Neural progenitor cell (in vitro differentiated cells): ENCODE measurements around the gene PPP1CA. TPM values are rescaled to one million over a fixed set of nuclear protein-coding genes. Genes with fewer than 3 reads are reported as not detected.
A peak's percentile ranks its signal among the peaks of the same experiment; 100 is the strongest.

Source experiments
- DNase-seq: peaks from one replicate; pipeline ENCODE4 v3.0.0-alpha.2; 2016; ENCODE audit warnings: low spot score
- H2AFZ ChIP-seq: fragments of 200-600 bp; sonication (generic); replicated peaks from 2 replicates; pipeline ENCODE4 v1.6.1; 2016; ENCODE audit warnings: antibody characterized with exemption
- H3F3A ChIP-seq: fragments of 200-600 bp; sonication (generic); 2 replicates; pipeline ENCODE4 v1.6.1; 2016; ENCODE audit warnings: antibody characterized with exemption, low read depth
- H3K27ac ChIP-seq: fragments of 200-600 bp; sonication (generic); 2 replicates; pipeline ENCODE4 v1.5.1; 2016; ENCODE audit warnings: mild to moderate bottlenecking
- H3K27me3 ChIP-seq: fragments of 200-600 bp; sonication (generic); 2 replicates; pipeline ENCODE4 v1.6.1; 2016; ENCODE audit warnings: mild to moderate bottlenecking, moderate library complexity
- H3K36me3 ChIP-seq: fragments of 200-600 bp; sonication (generic); 2 replicates; pipeline ENCODE4 v1.5.1; 2016
- H3K4me1 ChIP-seq: fragments of 200-600 bp; sonication (generic); 2 replicates; pipeline ENCODE4 v1.6.1; 2016; ENCODE audit warnings: mixed run types
- H3K4me2 ChIP-seq: fragments of 200-600 bp; sonication (generic); 2 replicates; pipeline ENCODE4 v1.6.1; 2016
- H3K4me3 ChIP-seq: fragments of 200-600 bp; sonication (generic); 2 replicates; pipeline ENCODE4 v1.5.1; 2016
- H3K79me2 ChIP-seq: fragments of 200-600 bp; sonication (generic); 2 replicates; pipeline ENCODE4 v1.6.1; 2016; ENCODE audit warnings: low read depth
- H3K9ac ChIP-seq: fragments of 200-600 bp; sonication (generic); 2 replicates; pipeline ENCODE4 v1.6.1; 2016
- H3K9me3 ChIP-seq: fragments of 200-600 bp; sonication (generic); 2 replicates; pipeline ENCODE4 v1.5.1; 2016; ENCODE audit warnings: low read depth
- H4K20me1 ChIP-seq: fragments of 200-600 bp; sonication (generic); 2 replicates; pipeline ENCODE4 v1.6.1; 2016; ENCODE audit warnings: low read depth
- H3K27ac Mint-ChIP-seq: 3 replicates; pipeline ENCODE4 v1.8.0; 2021; ENCODE audit warnings: mixed read lengths
- H3K27me3 Mint-ChIP-seq: 2 replicates; pipeline ENCODE4 v1.8.0; 2022; ENCODE audit warnings: low read depth, mild to moderate bottlenecking, inconsistent platforms, moderate library complexity, mixed read lengths; ENCODE audit not compliant: insufficient read depth
- H3K36me3 Mint-ChIP-seq: 3 replicates; pipeline ENCODE4 v1.8.0; 2021; ENCODE audit warnings: mixed read lengths
- H3K4me1 Mint-ChIP-seq: 3 replicates; pipeline ENCODE4 v1.8.0; 2021; ENCODE audit warnings: mixed read lengths
- H3K4me3 Mint-ChIP-seq: 3 replicates; pipeline ENCODE4 v1.8.0; 2021; ENCODE audit warnings: mild to moderate bottlenecking, moderate library complexity, mixed read lengths
- H3K9me3 Mint-ChIP-seq: 3 replicates; pipeline ENCODE4 v1.8.0; 2020; ENCODE audit warnings: mixed read lengths
- CTCF ChIP-seq: fragments of 200-600 bp; sonication (generic); IDR thresholded peaks from 2 replicates; pipeline ENCODE4 v1.5.1; 2017; ENCODE audit warnings: antibody characterized with exemption, mild to moderate bottlenecking
- EZH2 ChIP-seq: fragments of 200-600 bp; sonication (generic); IDR thresholded peaks from 2 replicates; pipeline ENCODE4 v1.6.1; 2017; ENCODE audit warnings: antibody characterized with exemption, mild to moderate bottlenecking, moderate library complexity
- EZH2phosphoT487 ChIP-seq: fragments of 200-600 bp; sonication (generic); IDR thresholded peaks from 2 replicates; pipeline ENCODE4 v1.6.1; 2017; ENCODE audit warnings: antibody characterized with exemption
- total RNA-seq: library from RNA; depleted of rRNA; stranded (reverse); fragments of >200 nt; gene quantifications from 2 replicates; pipeline ENCODE4 v1.2.3, GENCODE V29; 2015; ENCODE audit warnings: low replicate concordance

PPP1CA gene
- total RNA-seq, 1 donor from 2014 or later, result 102 TPM

GRCh38 chr11:67416416-67417335 lies 15.0 kb upstream of the PPP1CA start:
- no peaks in the 10 kb centered on the region for H4K20me1 ChIP-seq
- Mint-ChIP-seq H3K4me3 (peak overlapping the region; percentile 64), H3K9me3 (no peaks in the 10 kb centered on the region), H3K36me3 (no peaks in the 10 kb centered on the region), H3K27me3 (peaks cover 26% of the 10 kb centered on the region), H3K27ac (no peak overlapping the region), H3K4me1 (peaks cover 22% of the 10 kb centered on the region)
- H3K9me3 ChIP-seq, result no peaks in the 10 kb centered on the region
- H3K27ac ChIP-seq, result no peak overlapping the region
- TF ChIP-seq EZH2 (no peak), EZH2phosphoT487 (no peak), CTCF (no peak)
- H3K27me3 ChIP-seq, result peaks cover 56% of the 10 kb centered on the region
- no peak overlapping the region for H2AFZ ChIP-seq
- H3K4me2 ChIP-seq, result no peak overlapping the region
- no peaks in the 10 kb centered on the region for H3K36me3 ChIP-seq
- H3K79me2 ChIP-seq, result no peaks in the 10 kb centered on the region
- peaks cover 17% of the 10 kb centered on the region for H3F3A ChIP-seq
- peaks cover 10% of the 10 kb centered on the region for H3K4me1 ChIP-seq
- DNase-seq, result no peak
- H3K4me3 ChIP-seq, result no peak overlapping the region
- H3K9ac ChIP-seq, result no peak overlapping the region

- peaks cover 26% of the 10 kb centered on the region for H3K27me3 Mint-ChIP-seq
Measured at GRCh38 chr11:67415501-67416304, 14.0 kb upstream of the PPP1CA start, which contains the start of gene CARNS1. CARNS1 (plus strand) TSS chr11:67415678; CDS start chr11:67416200, 522 bp downstream.

More at GRCh38 chr11:67415501-67416304, 14.0 kb upstream of the PPP1CA start, which contains the start of gene CARNS1:
- TF ChIP-seq EZH2phosphoT487 (no peak), CTCF (no peak), EZH2 (no peak)
- H3K9me3 ChIP-seq, result no peaks in the 10 kb centered on the region
- H3K4me3 ChIP-seq, result peak within 1 kb of the TSS; percentile 48
- Mint-ChIP-seq H3K27ac (no peak within 1 kb of the TSS), H3K4me3 (peak within 1 kb of the TSS; percentile 67), H3K4me1 (peaks cover 23% of the 10 kb centered on the region), H3K9me3 (no peaks in the 10 kb centered on the region), H3K36me3 (no peaks in the 10 kb centered on the region)
- no peaks in the 10 kb centered on the region for H3K36me3 ChIP-seq
- H2AFZ ChIP-seq, result peak within 1 kb of the TSS; percentile 48
- H3K79me2 ChIP-seq, result no peaks in the 10 kb centered on the region
- DNase-seq, result peak; percentile 38
- peaks cover 20% of the 10 kb centered on the region for H3K4me1 ChIP-seq
- peak within 1 kb of the TSS; percentile 71 for H3K4me2 ChIP-seq
- no peak within 1 kb of the TSS for H3K9ac ChIP-seq
- H3K27ac ChIP-seq, result no peak within 1 kb of the TSS
- no peaks in the 10 kb centered on the region for H4K20me1 ChIP-seq
- peaks cover 23% of the 10 kb centered on the region for H3F3A ChIP-seq
- H3K27me3 ChIP-seq, result peaks cover 56% of the 10 kb centered on the region
